ENCODE results near the gene PPFIA2.

PPFIA2 gene

DNA sequence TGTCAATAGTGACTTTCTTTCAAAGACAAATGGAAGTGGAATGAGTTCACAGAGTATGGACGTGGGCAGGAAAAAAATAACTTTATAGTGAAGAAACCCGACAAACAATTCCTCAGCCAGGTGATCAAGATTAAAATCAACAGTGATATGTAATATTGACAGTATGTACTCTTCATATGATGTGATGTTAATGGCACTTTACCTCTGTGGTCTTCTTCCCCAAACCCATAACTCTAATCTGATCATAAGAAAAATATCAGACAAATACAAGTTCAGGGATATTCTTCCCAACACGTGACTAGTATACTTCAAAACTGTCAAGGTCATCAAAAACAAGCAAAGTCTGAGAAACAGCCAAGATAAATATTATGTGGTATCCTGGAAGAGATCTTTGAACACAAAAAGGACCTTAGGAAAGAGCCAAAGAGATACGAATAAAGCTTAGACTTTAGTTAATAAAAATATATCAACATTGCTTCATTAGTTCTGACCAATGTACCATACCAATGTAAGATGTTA, 215.5 kb downstream of the PPFIA2 start:
- Mint-ChIP-seq H3K9me3 (no peaks in the 10 kb centered on the region), H3K27ac (no peak overlapping the region), H3K27me3 (no peaks in the 10 kb centered on the region), H3K36me3 (ENCODE audit: low read depth) (no peaks in the 10 kb centered on the region), H3K4me1 (ENCODE audit: low read depth) (no peaks in the 10 kb centered on the region), H3K4me3 (no peak overlapping the region)
- DNase-seq, result no peak

GRCh38 chr12:81542065-81543010, 216.8 kb downstream of the PPFIA2 start:
- H3K9me3 Mint-ChIP-seq, result no peaks in the 10 kb centered on the region
- no peaks in the 10 kb centered on the region for H3K27me3 Mint-ChIP-seq
- no peaks in the 10 kb centered on the region for H3K4me1 Mint-ChIP-seq (ENCODE audit: low read depth)
- H3K4me3 Mint-ChIP-seq, result no peak overlapping the region
- no peak for DNase-seq
- no peaks in the 10 kb centered on the region for H3K36me3 Mint-ChIP-seq (ENCODE audit: low read depth)
- no peak overlapping the region for H3K27ac Mint-ChIP-seq

GRCh38 chr12:81541121-81541520, 218.0 kb downstream of the PPFIA2 start:
- Mint-ChIP-seq H3K27me3 (no peaks in the 10 kb centered on the region), H3K4me1 (ENCODE audit: low read depth) (no peaks in the 10 kb centered on the region), H3K4me3 (no peak overlapping the region), H3K9me3 (no peaks in the 10 kb centered on the region), H3K27ac (no peak overlapping the region), H3K36me3 (ENCODE audit: low read depth) (no peaks in the 10 kb centered on the region)
- DNase-seq, result no peak

DNA sequence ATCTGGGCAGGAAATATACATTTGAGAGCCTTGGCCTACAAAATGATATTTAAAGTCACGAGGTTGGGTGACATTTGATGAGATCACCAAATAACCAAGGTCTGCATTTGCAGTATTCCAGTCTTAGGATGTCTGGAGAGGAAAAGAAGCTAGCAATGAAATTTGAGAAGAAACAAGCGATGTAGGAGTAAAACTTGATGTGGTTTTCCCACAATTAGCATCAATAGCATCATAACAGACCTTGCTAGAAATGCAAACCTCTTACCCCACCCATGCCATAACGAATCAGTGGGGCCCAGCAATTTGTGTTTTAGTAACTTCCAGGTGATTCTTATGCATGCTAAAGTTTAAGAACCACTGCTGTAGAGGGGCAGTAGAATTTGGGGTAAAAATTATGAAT, 219.9 kb downstream of the PPFIA2 start:
- Mint-ChIP-seq H3K27me3 (no peaks in the 10 kb centered on the region), H3K9me3 (no peaks in the 10 kb centered on the region), H3K27ac (no peak overlapping the region), H3K36me3 (ENCODE audit: low read depth) (no peaks in the 10 kb centered on the region), H3K4me3 (no peak overlapping the region), H3K4me1 (ENCODE audit: low read depth) (no peaks in the 10 kb centered on the region)
- no peak for DNase-seq

GRCh38 chr12:81533054-81533453, 226.1 kb downstream of the PPFIA2 start:
- no peaks in the 10 kb centered on the region for H3K27me3 Mint-ChIP-seq
- H3K36me3 Mint-ChIP-seq (ENCODE audit: low read depth), result no peaks in the 10 kb centered on the region
- H3K4me3 Mint-ChIP-seq, result no peak overlapping the region

GRCh38 chr12:81530352-81530751, 228.8 kb downstream of the PPFIA2 start:
- Mint-ChIP-seq H3K27ac (no peak overlapping the region), H3K4me3 (no peak overlapping the region), H3K27me3 (no peaks in the 10 kb centered on the region), H3K36me3 (ENCODE audit: low read depth) (no peaks in the 10 kb centered on the region), H3K4me1 (ENCODE audit: low read depth) (no peaks in the 10 kb centered on the region), H3K9me3 (no peaks in the 10 kb centered on the region)
- no peak for DNase-seq

More at GRCh38 chr12:81533054-81533453, 226.1 kb downstream of the PPFIA2 start:
- Mint-ChIP-seq H3K9me3 (no peaks in the 10 kb centered on the region), H3K4me1 (ENCODE audit: low read depth) (no peaks in the 10 kb centered on the region), H3K27ac (no peak overlapping the region)
- DNase-seq, result no peak

- Mint-ChIP-seq H3K27me3 (no peaks in the 10 kb centered on the region), H3K27ac (no peak overlapping the region), H3K9me3 (no peaks in the 10 kb centered on the region), H3K4me1 (ENCODE audit: low read depth) (peaks cover 5% of the 10 kb centered on the region), H3K36me3 (ENCODE audit: low read depth) (no peaks in the 10 kb centered on the region), H3K4me3 (no peak overlapping the region)
- DNase-seq, result no peak
These were observed 238.8 kb downstream of the PPFIA2 start for GRCh38 chr12:81520064-81520945.

DNA sequence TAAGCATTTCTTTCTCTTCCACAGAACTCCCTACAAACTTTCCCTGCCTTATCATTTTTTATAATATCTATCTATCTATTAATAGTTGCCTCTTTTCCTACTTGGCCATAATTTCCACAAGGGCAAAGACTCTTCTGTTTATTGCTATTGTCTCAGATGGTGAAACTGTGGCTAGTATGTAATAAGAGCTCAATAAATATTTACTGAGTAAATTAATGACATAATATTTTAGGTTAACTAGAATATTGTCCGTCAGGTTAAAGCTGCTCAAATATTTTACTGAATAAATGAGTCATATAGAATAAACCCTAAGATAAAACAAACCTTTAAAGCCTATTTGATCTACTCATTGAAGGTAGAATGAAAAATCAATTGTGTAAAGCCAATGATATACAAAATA, 240.5 kb downstream of the PPFIA2 start:
- DNase-seq, result no peak
- Mint-ChIP-seq H3K4me3 (no peak overlapping the region), H3K36me3 (ENCODE audit: low read depth) (no peaks in the 10 kb centered on the region), H3K4me1 (ENCODE audit: low read depth) (peaks cover 5% of the 10 kb centered on the region), H3K27me3 (no peaks in the 10 kb centered on the region), H3K9me3 (no peaks in the 10 kb centered on the region), H3K27ac (no peak overlapping the region)

DNA sequence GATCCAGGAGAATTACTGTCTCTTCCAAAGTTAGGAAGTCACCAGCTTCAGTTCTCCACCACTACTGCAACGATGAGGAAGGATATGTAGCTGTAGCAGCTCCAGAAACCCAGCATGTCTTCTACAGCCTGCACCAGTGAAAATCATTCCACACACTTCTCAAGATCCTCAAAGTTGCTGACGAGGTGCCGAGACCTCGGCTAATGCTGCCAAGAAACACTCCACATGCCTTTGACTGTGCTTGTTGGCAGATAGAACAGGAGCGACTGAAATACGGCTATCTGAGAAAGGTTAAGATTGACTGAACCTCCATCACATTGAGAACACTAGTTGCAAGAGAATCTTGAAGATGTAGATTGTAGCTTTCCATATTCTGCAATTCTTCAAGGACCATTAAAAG, 241.9 kb downstream of the PPFIA2 start:
- H3K36me3 Mint-ChIP-seq (ENCODE audit: low read depth), result no peaks in the 10 kb centered on the region
- H3K9me3 Mint-ChIP-seq, result no peaks in the 10 kb centered on the region
- H3K4me3 Mint-ChIP-seq, result no peak overlapping the region
- H3K4me1 Mint-ChIP-seq (ENCODE audit: low read depth), result peaks cover 5% of the 10 kb centered on the region
- no peak overlapping the region for H3K27ac Mint-ChIP-seq
- DNase-seq, result no peak
- H3K27me3 Mint-ChIP-seq, result no peaks in the 10 kb centered on the region

DNA sequence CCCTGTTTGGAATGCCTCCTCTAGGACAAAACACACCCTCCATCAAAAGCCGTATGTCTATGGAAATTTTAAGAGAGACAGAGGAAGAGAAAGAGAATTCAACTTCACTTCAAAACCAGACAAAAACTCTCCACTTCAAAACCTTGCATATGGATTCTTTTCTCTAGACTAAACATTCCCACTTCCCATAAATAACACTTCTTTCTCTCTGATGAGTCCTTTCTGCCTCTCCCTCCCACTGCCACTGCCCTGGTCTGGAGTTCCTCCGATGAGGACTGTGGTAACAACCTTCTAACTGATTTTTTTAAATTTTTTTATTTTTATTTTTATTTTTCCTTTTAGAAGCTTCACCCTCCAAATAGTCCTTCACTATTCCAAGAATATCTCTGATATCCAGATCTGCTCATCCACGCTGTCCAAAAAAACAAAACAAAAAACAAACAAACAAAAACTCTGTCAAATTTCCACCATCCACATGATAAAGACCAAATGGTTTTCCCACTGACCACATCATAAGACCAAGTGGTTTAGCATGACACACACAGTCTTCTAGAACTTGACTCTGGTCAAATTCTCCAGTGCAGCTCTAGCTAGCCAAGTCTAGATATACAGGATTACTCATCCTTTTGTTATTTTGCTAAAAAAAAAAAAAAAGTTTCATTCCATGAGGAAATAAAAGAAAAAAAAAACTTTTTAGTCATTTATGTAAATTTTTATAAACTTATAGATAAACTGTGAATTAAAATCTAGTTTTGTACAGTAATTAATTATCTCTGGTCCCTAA, 256.0 kb downstream of the PPFIA2 start:
- Mint-ChIP-seq H3K36me3 (ENCODE audit: low read depth) (no peaks in the 10 kb centered on the region), H3K27ac (no peak overlapping the region), H3K9me3 (no peaks in the 10 kb centered on the region), H3K4me1 (ENCODE audit: low read depth) (no peaks in the 10 kb centered on the region), H3K4me3 (no peak overlapping the region), H3K27me3 (no peaks in the 10 kb centered on the region)
- DNase-seq, result no peak

DNA sequence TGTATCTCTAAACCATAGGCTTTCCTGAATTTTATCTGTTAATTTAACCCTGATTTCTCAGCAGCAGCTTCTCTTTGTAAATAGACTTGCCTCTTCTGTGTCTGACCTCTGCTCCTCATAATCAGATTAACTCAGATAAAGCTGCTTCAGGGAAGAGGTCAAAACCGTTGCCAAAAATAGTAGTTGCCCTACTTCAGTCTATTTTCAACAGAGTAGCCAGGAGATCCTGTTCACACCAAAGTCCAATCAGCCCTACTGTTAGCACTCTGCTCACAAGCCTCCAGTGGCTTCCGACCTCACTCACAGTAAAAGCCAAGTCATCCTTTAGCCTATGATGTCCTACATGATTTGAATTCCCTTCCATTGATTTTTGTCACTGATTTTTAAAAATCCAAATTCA, 258.4 kb downstream of the PPFIA2 start:
- no peaks in the 10 kb centered on the region for H3K36me3 Mint-ChIP-seq (ENCODE audit: low read depth)
- H3K9me3 Mint-ChIP-seq, result no peaks in the 10 kb centered on the region
- no peak overlapping the region for H3K4me3 Mint-ChIP-seq
- no peaks in the 10 kb centered on the region for H3K4me1 Mint-ChIP-seq (ENCODE audit: low read depth)
- no peak overlapping the region for H3K27ac Mint-ChIP-seq
- DNase-seq, result no peak
- H3K27me3 Mint-ChIP-seq, result no peaks in the 10 kb centered on the region

- no peak overlapping the region for H3K27ac Mint-ChIP-seq
These were observed 259.3 kb downstream of the PPFIA2 start for GRCh38 chr12:81499809-81500208.

DNA sequence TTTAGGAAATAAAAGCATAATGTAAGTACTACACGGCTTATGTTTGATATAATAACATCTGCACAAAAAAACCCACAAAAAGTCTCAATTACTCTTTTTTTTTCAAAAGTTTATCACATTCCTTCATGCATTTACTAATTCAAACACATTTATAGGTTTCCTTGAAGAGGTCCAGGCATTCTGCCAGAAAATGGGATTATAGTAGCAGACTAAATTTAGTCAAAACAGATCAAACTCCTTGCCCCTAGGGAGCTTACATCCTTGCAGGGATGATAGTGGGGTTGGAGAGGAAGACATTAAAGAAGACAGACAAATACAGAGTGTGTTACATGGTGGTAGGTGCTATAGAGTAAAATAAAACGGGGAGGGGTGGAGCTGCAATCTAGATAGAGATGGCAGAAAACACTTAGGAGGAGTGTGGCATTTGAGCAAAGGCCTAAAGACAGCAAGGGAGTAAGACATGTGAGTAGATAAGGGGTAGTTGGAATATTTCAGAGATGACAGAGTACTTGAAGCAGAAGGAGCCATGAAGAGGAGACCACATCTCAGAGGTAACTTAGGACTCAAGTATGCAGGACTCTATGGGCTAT, 266.9 kb downstream of the PPFIA2 start:
- Mint-ChIP-seq H3K4me1 (ENCODE audit: low read depth) (no peaks in the 10 kb centered on the region), H3K4me3 (no peak overlapping the region), H3K36me3 (ENCODE audit: low read depth) (no peaks in the 10 kb centered on the region), H3K27me3 (no peaks in the 10 kb centered on the region), H3K9me3 (no peaks in the 10 kb centered on the region), H3K27ac (no peak overlapping the region)
- DNase-seq, result no peak

More at GRCh38 chr12:81499809-81500208, 259.3 kb downstream of the PPFIA2 start:
- no peak overlapping the region for H3K4me3 Mint-ChIP-seq
- H3K27me3 Mint-ChIP-seq, result no peaks in the 10 kb centered on the region
- H3K9me3 Mint-ChIP-seq, result no peaks in the 10 kb centered on the region
- H3K36me3 Mint-ChIP-seq (ENCODE audit: low read depth), result no peaks in the 10 kb centered on the region
- no peak for DNase-seq
- H3K4me1 Mint-ChIP-seq (ENCODE audit: low read depth), result no peaks in the 10 kb centered on the region

- Mint-ChIP-seq H3K4me1 (ENCODE audit: low read depth) (no peaks in the 10 kb centered on the region), H3K9me3 (no peaks in the 10 kb centered on the region), H3K27ac (no peak overlapping the region)
These were observed 286.2 kb downstream of the PPFIA2 start for GRCh38 chr12:81472934-81473333.

More at GRCh38 chr12:81472934-81473333, 286.2 kb downstream of the PPFIA2 start:
- DNase-seq, result no peak
- no peak overlapping the region for H3K4me3 Mint-ChIP-seq
- H3K36me3 Mint-ChIP-seq (ENCODE audit: low read depth), result no peaks in the 10 kb centered on the region
- no peaks in the 10 kb centered on the region for H3K27me3 Mint-ChIP-seq

Measured in activated T-cell treated with anti-CD3 and anti-CD28 coated beads, Interleukin-2, amount 50 U/mL, for 24 hours (primary cell).